HepG2 (cell line): ENCODE data around the gene STK38L. TPM values are rescaled to one million over a fixed set of nuclear protein-coding genes. Genes with fewer than 3 reads are reported as not detected.

Experiments used
- ATAC-seq: fragments of 200-7000 bp; cut with Tn5 transposase; 3 replicates; pipeline ENCODE4 v1.9.1; 2020; ENCODE audit warnings: mild to moderate bottlenecking, moderate library complexity
- BruUV-seq: library from RNA; stranded (reverse); fragments of 400-500 nt; replicated peaks from 2 replicates; lab custom pipeline; 2021; lab: Mats Ljungman, UMichigan
- CTCF ChIA-PET: fragments of 300-600 bp; formaldehyde crosslinking; extraction: SDS; loops from one replicate; lab custom pipeline; 2021; ENCODE audit warnings: low total read pairs, inconsistent platforms, low intra/inter-chr PET ratio; lab: Yijun Ruan, JAX
- POLR2A ChIA-PET: fragments of 350-600 bp; sonication (Branson Sonifier 250); formaldehyde crosslinking; loops from one replicate; lab custom pipeline; 2020; ENCODE audit warnings: antibody characterized with exemption, inconsistent platforms; lab: Yijun Ruan, JAX
- DNase-seq: peaks from one replicate; pipeline ENCODE4 v3.0.0-alpha.2; 2015; ENCODE audit warnings: low spot score
- FAIRE-seq: peaks from 3 replicates; lab custom pipeline; 2011; peaks lifted over from hg19 to GRCh38; lab: Jason Lieb, UNC
- H2AFZ ChIP-seq: one replicate; pipeline ENCODE4 v1.6.1; 2011; ENCODE audit warnings: low read length, inconsistent platforms
- H3K27ac ChIP-seq: fragments of 300-600 bp; 3 replicates; pipeline ENCODE4 v1.8.0; 2011; ENCODE audit warnings: mixed run types, mild to moderate bottlenecking, mixed read lengths, low read length, inconsistent platforms; ENCODE audit not compliant: insufficient read depth; ENCODE audit errors: extremely low read length
- H3K27me3 ChIP-seq, 2 experiments: fragments of 200-600 bp in 1 of 2; 2 replicates in 1 of 2; 3 replicates in 1 of 2; pipeline versions ENCODE4 v1.6.0 to v1.8.0; 2011; ENCODE audit warnings: low read length in 2 of 2, mild to moderate bottlenecking in 2 of 2, moderate library complexity in 2 of 2, inconsistent platforms in 1 of 2; ENCODE audit not compliant: insufficient read depth in 2 of 2, control insufficient read depth in 1 of 2
- H3K36me3 ChIP-seq, 2 experiments: fragments of 200-600 bp in 1 of 2; replicated peaks in 1 of 2; 2 replicates in 1 of 2; 3 replicates in 1 of 2; pipeline versions ENCODE4 v1.5.1 to v1.8.0; 2011; ENCODE audit warnings: low read length in 2 of 2, inconsistent platforms in 1 of 2; ENCODE audit not compliant: insufficient read depth in 2 of 2, control insufficient read depth in 1 of 2
- H3K4me1 ChIP-seq: 2 replicates; pipeline ENCODE4 v1.5.1; 2012; ENCODE audit warnings: low read length, inconsistent platforms; ENCODE audit not compliant: insufficient read depth
- H3K4me2 ChIP-seq: 2 replicates; pipeline ENCODE4 v1.6.0; 2011; ENCODE audit warnings: low read depth, low read length, inconsistent platforms
- H3K4me3 ChIP-seq, 3 experiments: fragments of 200-600 bp in 1 of 3; sonication (generic), shearing (Covaris generic) in 1 of 3; replicated peaks in 1 of 3; 2 replicates each; pipeline ENCODE4 v1.5.1; 2011 to 2016; ENCODE audit warnings: low read length in 3 of 3, inconsistent platforms in 2 of 3, low read depth in 2 of 3, mild to moderate bottlenecking in 2 of 3, control low read depth in 1 of 3, mixed read lengths in 1 of 3; ENCODE audit not compliant: insufficient read depth in 1 of 3
- H3K79me2 ChIP-seq: one replicate; pipeline ENCODE4 v1.6.1; 2011; ENCODE audit warnings: low read length, inconsistent platforms; ENCODE audit not compliant: insufficient read depth
- H3K9ac ChIP-seq: 2 replicates; pipeline ENCODE4 v1.6.0; 2011; ENCODE audit warnings: mild to moderate bottlenecking, low read depth, low read length, inconsistent platforms; ENCODE audit not compliant: insufficient read depth
- H3K9me3 ChIP-seq: 2 replicates; pipeline ENCODE4 v1.5.1; 2012; ENCODE audit warnings: mild to moderate bottlenecking, low read length
- H4K20me1 ChIP-seq: 2 replicates; pipeline ENCODE4 v1.6.0; 2011; ENCODE audit warnings: inconsistent platforms, mild to moderate bottlenecking, low read length, moderate library complexity; ENCODE audit not compliant: insufficient read depth
- KLF6 ChIP-seq: IDR thresholded peaks from 2 replicates; pipeline ENCODE4 v1.8.0; 2016; ENCODE audit warnings: missing biosample characterization, missing genetic modification reagents
- MIER3 ChIP-seq: IDR thresholded peaks from 2 replicates; pipeline ENCODE4 v1.6.1; 2016; ENCODE audit warnings: missing compliant biosample characterization, borderline replicate concordance
- MLLT10 ChIP-seq: sonication (generic); formaldehyde crosslinking; IDR thresholded peaks from 2 replicates; pipeline ENCODE4 v1.4.0; 2020; ENCODE audit warnings: missing genetic modification reagents
- RFX3 ChIP-seq: IDR thresholded peaks from 2 replicates; pipeline ENCODE4 v1.6.1; 2016; ENCODE audit warnings: missing biosample characterization, missing genetic modification reagents
- ZNF768 ChIP-seq: sonication (generic); formaldehyde crosslinking; IDR thresholded peaks from 2 replicates; pipeline ENCODE4 v1.4.0; 2020; ENCODE audit warnings: missing genetic modification reagents
- ZNF777 ChIP-seq: sonication (generic); formaldehyde crosslinking; IDR thresholded peaks from 2 replicates; pipeline ENCODE4 v1.4.0; 2020; ENCODE audit warnings: missing genetic modification reagents
- ZNF816 ChIP-seq: sonication (generic); formaldehyde crosslinking; IDR thresholded peaks from 2 replicates; pipeline ENCODE4 v1.8.0; 2022; ENCODE audit warnings: missing genetic modification reagents, mild to moderate bottlenecking, borderline replicate concordance
- WGBS: methylation state at CpG from one replicate; pipeline ENCODE4 v1.1.6; 2017; ENCODE audit warnings: low lambda C conversion rate; 5-methylcytosine and 5-hydroxymethylcytosine counted together
- in situ Hi-C: cut with HindIII; loops from 2 replicates; pipeline ENCODE4 v1.10.0; 2017; ENCODE audit warnings: low pct_unique_long_range_greater_than_20kb; ENCODE audit not compliant: extremely low pct_ligation_motif_present
- intact Hi-C: fragments of 100-400 bp; cut with micrococcal nuclease; formaldehyde crosslinking; loops from one replicate; pipeline ENCODE4 v1.10.0; 2022; ENCODE audit not compliant: unreplicated experiment
- polyA plus RNA-seq, 8 experiments: library from polyadenylated mRNA; depleted of rRNA in 3 of 8; stranded (reverse) in 7 of 8; unstranded in 1 of 8; fragments of >200 nt; fragmentation: Illumina TruSeq in 4 of 8; extraction: Trizol in 4 of 8; gene quantifications; 2 replicates each; pipeline versions ENCODE4 v1.2.1 to v1.2.3, GENCODE V29; 2011 to 2016; ENCODE audit warnings: low read depth in 4 of 8, missing spikeins in 1 of 8, mixed read lengths in 1 of 8; ENCODE audit not compliant: insufficient read depth in 1 of 8
- total RNA-seq, 5 experiments: library from RNA; depleted of rRNA; stranded (reverse); fragments of >200 nt; fragmentation: Illumina TruSeq; extraction: Trizol; gene quantifications; 2 replicates each; pipeline ENCODE4 v1.2.3, GENCODE V29; 2016; ENCODE audit warnings: low read depth in 1 of 5
- TF ChIP-seq, protein P1 (sequence below): sonication (generic); formaldehyde crosslinking; IDR thresholded peaks from 2 replicates; pipeline ENCODE4 v1.4.0; 2020; ENCODE audit warnings: missing genetic modification reagents, borderline replicate concordance

The STK38L gene
- total and polyA plus RNA-seq, 2 of the 13 experiments (the other 11 are each of a cell fraction or from before 2014, with no cell fraction given), result 6.1 to 26.4 TPM

DNA sequence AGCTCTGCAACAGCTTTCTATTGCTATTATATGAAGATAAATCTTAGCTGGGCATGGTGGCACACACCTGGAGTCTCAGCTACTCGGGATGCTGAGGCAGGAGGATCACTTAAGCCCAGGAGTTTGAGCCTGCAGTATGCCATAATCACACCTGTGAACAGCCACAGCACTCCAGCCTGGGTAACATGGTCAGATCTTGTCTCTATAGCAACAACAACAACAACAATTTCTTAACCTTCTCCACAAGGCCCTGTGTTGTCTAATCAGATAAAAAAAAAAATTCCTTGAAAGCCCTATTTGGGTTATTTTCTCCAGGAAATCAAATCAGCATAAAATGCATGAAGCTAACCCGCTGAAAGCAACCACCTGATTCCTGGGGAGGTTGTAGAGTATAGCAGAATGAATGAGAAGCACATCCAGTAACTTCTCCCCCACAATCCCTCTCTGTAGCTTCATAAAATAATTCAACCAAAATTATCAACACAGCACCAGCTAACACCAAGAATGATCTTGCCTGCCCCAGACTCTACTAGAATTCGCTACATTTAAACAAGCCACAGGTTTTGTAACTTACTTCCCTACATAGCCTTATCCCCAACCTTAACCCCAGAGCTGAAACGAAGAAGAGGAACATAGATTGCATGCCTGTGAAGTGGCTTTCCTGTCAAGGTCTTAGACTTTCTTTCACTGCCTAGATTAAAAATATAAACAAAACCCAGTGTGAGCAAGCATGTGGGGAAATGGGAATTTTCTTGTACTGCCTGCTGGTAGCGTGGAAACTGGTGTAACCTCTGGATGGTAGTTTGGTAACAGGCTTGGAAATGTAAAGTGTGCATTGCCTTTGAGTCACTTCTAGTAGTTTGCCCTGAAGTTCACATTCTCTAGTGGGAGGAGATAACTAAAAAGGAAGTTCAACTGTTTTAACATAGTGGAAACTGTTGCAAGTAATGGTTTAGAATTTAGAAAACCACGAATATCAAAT is 6.0 kb upstream of the STK38L start:
- 24% methylated on average over 5 of the region's 6 CpGs for WGBS
- peak overlapping the region; percentile 23 for H2AFZ ChIP-seq
- H3K27ac ChIP-seq, result no peak overlapping the region
- no peak for DNase-seq
- H3K9ac ChIP-seq, result no peak overlapping the region
- no peak; the same call in 2 of the 3 replicates for ATAC-seq
- H3K27me3 ChIP-seq, result no peaks in the 10 kb centered on the region
- no peak overlapping the region for H3K4me3 ChIP-seq
- POLR2A ChIA-PET, result no interaction called here
- H3K79me2 ChIP-seq, result no peaks in the 10 kb centered on the region
- H3K36me3 ChIP-seq, result no peaks in the 10 kb centered on the region
- no TSS peak for BruUV-seq
- in situ Hi-C loops (no loop called here), intact Hi-C loops (no loop called here)
- peaks cover 21% of the 10 kb centered on the region for H3K4me1 ChIP-seq
- CTCF ChIA-PET, result no interaction called here
- TF ChIP-seq ZNF768 (no peak), RFX3 (peak; percentile 21; the same call in 1 of the 2 replicates)
- no peak overlapping the region for H3K4me2 ChIP-seq
- no peaks in the 10 kb centered on the region for H4K20me1 ChIP-seq
- FAIRE-seq, result no peak
- H3K9me3 ChIP-seq, result no peaks in the 10 kb centered on the region

DNA sequence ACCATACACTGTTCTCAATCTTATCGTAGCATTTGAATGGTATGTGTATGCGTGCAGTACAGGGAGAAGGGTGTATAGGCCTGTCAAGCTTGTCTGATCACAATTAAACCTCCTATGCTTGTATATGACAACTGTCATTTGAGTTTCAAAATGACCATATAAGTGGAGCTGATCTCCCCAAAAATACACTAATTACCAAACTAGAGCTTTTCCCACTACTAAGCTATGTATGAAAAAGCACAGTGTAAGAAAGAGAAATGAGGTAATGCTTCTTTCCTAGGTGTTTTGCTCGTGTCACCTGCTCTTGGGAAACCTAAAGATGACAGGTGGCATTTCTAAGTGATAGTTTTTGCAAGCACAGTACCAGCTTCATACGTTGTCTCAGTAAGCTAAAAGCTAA is 1.1 kb upstream of the STK38L start:
- Histone ChIP-seq H3K4me3 (no peak overlapping the region), H3K27me3 (no peaks in the 10 kb centered on the region; a peak in 1 of 5 replicates), H3K9me3 (no peaks in the 10 kb centered on the region), H3K27ac (no peak overlapping the region), H4K20me1 (no peaks in the 10 kb centered on the region), H3K79me2 (peaks cover 18% of the 10 kb centered on the region), H3K36me3 (no peaks in the 10 kb centered on the region), H3K4me2 (no peak overlapping the region), H2AFZ (no peak overlapping the region), H3K4me1 (peaks cover 32% of the 10 kb centered on the region), H3K9ac (no peak overlapping the region)
- in situ Hi-C loops, result no loop called here
- ATAC-seq (no peak), FAIRE-seq (no peak), DNase-seq (no peak)
- ChIA-PET POLR2A (interaction anchor here (1.2 to 1.8 kb wide), 4 partner anchors 16 to 221 kb away, joined by 3 to 7 read pairs (median 4); partner anchors contain the start of gene MED21), CTCF (no interaction called here)
- TF ChIP-seq KLF6 (CRISPR knock-in tag) (no peak), ZNF816 (no peak), MIER3 (no peak), ZNF777 (no peak), MLLT10 (no peak)
- TF ChIP-seq, protein P1, sequence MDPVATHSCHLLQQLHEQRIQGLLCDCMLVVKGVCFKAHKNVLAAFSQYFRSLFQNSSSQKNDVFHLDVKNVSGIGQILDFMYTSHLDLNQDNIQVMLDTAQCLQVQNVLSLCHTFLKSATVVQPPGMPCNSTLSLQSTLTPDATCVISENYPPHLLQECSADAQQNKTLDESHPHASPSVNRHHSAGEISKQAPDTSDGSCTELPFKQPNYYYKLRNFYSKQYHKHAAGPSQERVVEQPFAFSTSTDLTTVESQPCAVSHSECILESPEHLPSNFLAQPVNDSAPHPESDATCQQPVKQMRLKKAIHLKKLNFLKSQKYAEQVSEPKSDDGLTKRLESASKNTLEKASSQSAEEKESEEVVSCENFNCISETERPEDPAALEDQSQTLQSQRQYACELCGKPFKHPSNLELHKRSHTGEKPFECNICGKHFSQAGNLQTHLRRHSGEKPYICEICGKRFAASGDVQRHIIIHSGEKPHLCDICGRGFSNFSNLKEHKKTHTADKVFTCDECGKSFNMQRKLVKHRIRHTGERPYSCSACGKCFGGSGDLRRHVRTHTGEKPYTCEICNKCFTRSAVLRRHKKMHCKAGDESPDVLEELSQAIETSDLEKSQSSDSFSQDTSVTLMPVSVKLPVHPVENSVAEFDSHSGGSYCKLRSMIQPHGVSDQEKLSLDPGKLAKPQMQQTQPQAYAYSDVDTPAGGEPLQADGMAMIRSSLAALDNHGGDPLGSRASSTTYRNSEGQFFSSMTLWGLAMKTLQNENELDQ (CRISPR knock-in tag), result no peak
- no TSS peak for BruUV-seq
- WGBS, result 92% methylated on average over 4 of the region's 4 CpGs
- intact Hi-C loops, result loop anchor here (5.0 kb wide), 1 partner anchor 49 kb away; no protein-coding TSS in a partner anchor
